ENCODE measurements around the gene FBXO47. TPM values are rescaled to one million over a fixed set of nuclear protein-coding genes. Genes with fewer than 3 reads are reported as not detected.
A peak's percentile ranks its signal among the peaks of the same experiment; 100 is the strongest.

The FBXO47 gene
- total and polyA plus RNA-seq, 2 donors (not counting 1 experiment from before 2014, with no cell fraction given): not detected

- 50% methylated on average over 2 of the region's 8 CpGs for WGBS (ENCODE audit: insufficient coverage)
Observed at GRCh38 chr17:38891441-38891840, 75.8 kb downstream of the FBXO47 start.

GRCh38 chr17:38890410-38890746 is 76.8 kb downstream of the FBXO47 start:
- ChIA-PET POLR2A (no interaction called here), CTCF (no interaction called here)
- peak overlapping the region in 1 of 2 donors; percentile 62 for H3K27ac ChIP-seq (ENCODE audit: low read length in 2 of 2)
- peaks cover 86% of the 10 kb centered on the region for H4K20me1 ChIP-seq (ENCODE audit: control insufficient read depth, insufficient read depth, low read length, poor library complexity, severe bottlenecking)
- H3K79me2 ChIP-seq (ENCODE audit: control insufficient read depth, insufficient read depth, low read length): peaks cover 96% of the 10 kb centered on the region
- H3K27me3 Mint-ChIP-seq: no peaks in the 10 kb centered on the region
- peaks cover 15 to 48% of the 10 kb centered on the region in 2 donors for H3K4me1 ChIP-seq (ENCODE audit: control insufficient read depth in 2 of 2, insufficient read depth in 2 of 2, low read length in 2 of 2)
- H3K9ac ChIP-seq (ENCODE audit: low read length): no peak overlapping the region
- H3K27ac Mint-ChIP-seq: no peak overlapping the region
- no peaks in the 10 kb centered on the region for H3K27me3 ChIP-seq (replicated peaks in 1 of 4; ENCODE audit: control extremely low read depth in 1 of 4, control insufficient read depth in 3 of 4, insufficient read depth in 4 of 4, low read length in 3 of 4)
- H3K4me2 ChIP-seq (replicated peaks; ENCODE audit: low read depth, low read length, poor library complexity, severe bottlenecking): no peak overlapping the region
- no peak overlapping the region for H3K4me3 Mint-ChIP-seq
- peaks cover 28% of the 10 kb centered on the region for H3K4me1 Mint-ChIP-seq
- TF ChIP-seq EZH2 (IDR thresholded peaks at IDR 0.05; ENCODE audit: borderline replicate concordance, insufficient read depth, low read depth, low read length, poor library complexity, severe bottlenecking): no peak
- TF ChIP-seq, protein P1, sequence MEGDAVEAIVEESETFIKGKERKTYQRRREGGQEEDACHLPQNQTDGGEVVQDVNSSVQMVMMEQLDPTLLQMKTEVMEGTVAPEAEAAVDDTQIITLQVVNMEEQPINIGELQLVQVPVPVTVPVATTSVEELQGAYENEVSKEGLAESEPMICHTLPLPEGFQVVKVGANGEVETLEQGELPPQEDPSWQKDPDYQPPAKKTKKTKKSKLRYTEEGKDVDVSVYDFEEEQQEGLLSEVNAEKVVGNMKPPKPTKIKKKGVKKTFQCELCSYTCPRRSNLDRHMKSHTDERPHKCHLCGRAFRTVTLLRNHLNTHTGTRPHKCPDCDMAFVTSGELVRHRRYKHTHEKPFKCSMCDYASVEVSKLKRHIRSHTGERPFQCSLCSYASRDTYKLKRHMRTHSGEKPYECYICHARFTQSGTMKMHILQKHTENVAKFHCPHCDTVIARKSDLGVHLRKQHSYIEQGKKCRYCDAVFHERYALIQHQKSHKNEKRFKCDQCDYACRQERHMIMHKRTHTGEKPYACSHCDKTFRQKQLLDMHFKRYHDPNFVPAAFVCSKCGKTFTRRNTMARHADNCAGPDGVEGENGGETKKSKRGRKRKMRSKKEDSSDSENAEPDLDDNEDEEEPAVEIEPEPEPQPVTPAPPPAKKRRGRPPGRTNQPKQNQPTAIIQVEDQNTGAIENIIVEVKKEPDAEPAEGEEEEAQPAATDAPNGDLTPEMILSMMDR (IDR thresholded peaks at IDR 0.05): no peak
- H3K4me3 ChIP-seq (ENCODE audit: control extremely low read depth in 1 of 5, extremely low read depth in 1 of 5, insufficient read depth in 1 of 5, low read depth in 2 of 5, low read length in 4 of 5): no peak overlapping the region
- no peaks in the 10 kb centered on the region for H3K9me3 ChIP-seq (ENCODE audit: control extremely low read depth in 1 of 3, control insufficient read depth in 2 of 3, insufficient read depth in 1 of 3, low read length in 2 of 3)
- H2AFZ ChIP-seq (ENCODE audit: insufficient read depth, low read depth, low read length, poor library complexity, severe bottlenecking): no peak overlapping the region
- peaks cover 0 to 76% of the 10 kb centered on the region in 2 experiments for H3K36me3 ChIP-seq (replicated peaks in 1 of 2; ENCODE audit: control extremely low read depth in 1 of 2, control insufficient read depth in 1 of 2, extremely low read depth in 1 of 2, insufficient read depth in 2 of 2, low read length in 1 of 2)
- ATAC-seq (ENCODE audit: low read depth): no peak
- intact Hi-C loops (cut with micrococcal nuclease): no loop called here
- 100% methylated on average over 1 of the region's 8 CpGs for WGBS (ENCODE audit: insufficient coverage)
- H3K9me3 Mint-ChIP-seq (ENCODE audit: insufficient read depth): no peaks in the 10 kb centered on the region
- DNase-seq: no peak

More at GRCh38 chr17:38891441-38891840, 75.8 kb downstream of the FBXO47 start:
- no peaks in the 10 kb centered on the region for H3K9me3 ChIP-seq (ENCODE audit: control extremely low read depth in 1 of 3, control insufficient read depth in 2 of 3, insufficient read depth in 1 of 3, low read length in 2 of 3)
- DNase-seq (no peak), ATAC-seq (ENCODE audit: low read depth) (no peak)
- Mint-ChIP-seq H3K27me3 (no peaks in the 10 kb centered on the region), H3K9me3 (ENCODE audit: insufficient read depth) (no peaks in the 10 kb centered on the region), H3K4me3 (no peak overlapping the region), H3K27ac (peak overlapping the region; percentile 78), H3K4me1 (peaks cover 19% of the 10 kb centered on the region)
- ChIA-PET POLR2A (interaction anchor here (0.6 kb wide), 1 partner anchor 9 kb away, joined by 6 read pairs; no protein-coding TSS in a partner anchor), CTCF (interaction anchor here (1.0 kb wide), 1 partner anchor 23 kb away, joined by 4 read pairs; no protein-coding TSS in a partner anchor)
- H3K27me3 ChIP-seq (replicated peaks in 1 of 4; ENCODE audit: control extremely low read depth in 1 of 4, control insufficient read depth in 3 of 4, insufficient read depth in 4 of 4, low read length in 3 of 4): no peaks in the 10 kb centered on the region
- intact Hi-C loops (cut with micrococcal nuclease): no loop called here
- no peak for TF ChIP-seq EZH2 (IDR thresholded peaks at IDR 0.05; ENCODE audit: borderline replicate concordance, insufficient read depth, low read depth, low read length, poor library complexity, severe bottlenecking)
- TF ChIP-seq, protein P1 (IDR thresholded peaks at IDR 0.05): no peak
- no peak overlapping the region for H3K4me3 ChIP-seq (ENCODE audit: control extremely low read depth in 1 of 5, extremely low read depth in 1 of 5, insufficient read depth in 1 of 5, low read depth in 2 of 5, low read length in 4 of 5)
- peaks cover 96% of the 10 kb centered on the region for H3K79me2 ChIP-seq (ENCODE audit: control insufficient read depth, insufficient read depth, low read length)
- H3K27ac ChIP-seq (ENCODE audit: low read length in 2 of 2): peak overlapping the region; percentile 7 to 62
- H3K4me2 ChIP-seq (replicated peaks; ENCODE audit: low read depth, low read length, poor library complexity, severe bottlenecking): peak overlapping the region; percentile 30
- H2AFZ ChIP-seq (ENCODE audit: insufficient read depth, low read depth, low read length, poor library complexity, severe bottlenecking): no peak overlapping the region
- no peak overlapping the region for H3K9ac ChIP-seq (ENCODE audit: low read length)
- peaks cover 0 to 76% of the 10 kb centered on the region in 2 experiments for H3K36me3 ChIP-seq (replicated peaks in 1 of 2; ENCODE audit: control extremely low read depth in 1 of 2, control insufficient read depth in 1 of 2, extremely low read depth in 1 of 2, insufficient read depth in 2 of 2, low read length in 1 of 2)
- peaks cover 15 to 37% of the 10 kb centered on the region in 2 donors for H3K4me1 ChIP-seq (ENCODE audit: control insufficient read depth in 2 of 2, insufficient read depth in 2 of 2, low read length in 2 of 2)
- H4K20me1 ChIP-seq (ENCODE audit: control insufficient read depth, insufficient read depth, low read length, poor library complexity, severe bottlenecking): peaks cover 76% of the 10 kb centered on the region
